ENCODE results near the gene HECA. TPM values are rescaled to one million over a fixed set of nuclear protein-coding genes. Genes with fewer than 3 reads are reported as not detected.

The HECA gene
- total RNA-seq, 4 donors from 2014 or later: 31.9 to 39.3 (median 35.7) TPM

DNA sequence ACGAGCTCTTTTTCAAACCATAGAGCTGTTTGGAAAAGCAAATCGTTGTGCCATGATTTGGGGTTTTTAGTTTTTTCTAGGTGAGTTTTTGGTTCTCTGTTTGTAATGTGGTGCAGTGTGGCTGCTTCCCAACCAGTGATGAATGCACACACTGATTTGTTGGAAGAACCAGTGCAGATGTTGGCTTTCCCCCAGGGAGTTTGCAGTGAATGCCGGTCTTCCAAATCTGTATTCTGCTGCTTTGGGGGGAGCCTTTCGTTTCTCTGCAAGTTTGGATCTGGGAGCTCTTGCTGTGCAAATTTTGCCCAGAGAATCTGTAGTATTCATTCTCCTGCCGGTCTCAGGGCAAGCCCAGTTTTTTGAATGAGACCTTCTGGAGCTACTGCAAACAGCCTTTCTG lies 14.5 kb downstream of the HECA start:
- no peak for DNase-seq (ENCODE audit: low spot score in 2 of 2)
- Histone ChIP-seq H3K9me3 (no peaks in the 10 kb centered on the region), H3K4me3 (no peak overlapping the region), H3K27me3 (no peaks in the 10 kb centered on the region), H3K36me3 (no peaks in the 10 kb centered on the region), H3K4me1 (peaks cover 0 to 82% (median 31%) of the 10 kb centered on the region in 4 donors), H3K27ac (no peak overlapping the region)
- no peak for TF ChIP-seq POLR2A (IDR thresholded peaks at IDR 0.05)
- TF ChIP-seq, protein P1, sequence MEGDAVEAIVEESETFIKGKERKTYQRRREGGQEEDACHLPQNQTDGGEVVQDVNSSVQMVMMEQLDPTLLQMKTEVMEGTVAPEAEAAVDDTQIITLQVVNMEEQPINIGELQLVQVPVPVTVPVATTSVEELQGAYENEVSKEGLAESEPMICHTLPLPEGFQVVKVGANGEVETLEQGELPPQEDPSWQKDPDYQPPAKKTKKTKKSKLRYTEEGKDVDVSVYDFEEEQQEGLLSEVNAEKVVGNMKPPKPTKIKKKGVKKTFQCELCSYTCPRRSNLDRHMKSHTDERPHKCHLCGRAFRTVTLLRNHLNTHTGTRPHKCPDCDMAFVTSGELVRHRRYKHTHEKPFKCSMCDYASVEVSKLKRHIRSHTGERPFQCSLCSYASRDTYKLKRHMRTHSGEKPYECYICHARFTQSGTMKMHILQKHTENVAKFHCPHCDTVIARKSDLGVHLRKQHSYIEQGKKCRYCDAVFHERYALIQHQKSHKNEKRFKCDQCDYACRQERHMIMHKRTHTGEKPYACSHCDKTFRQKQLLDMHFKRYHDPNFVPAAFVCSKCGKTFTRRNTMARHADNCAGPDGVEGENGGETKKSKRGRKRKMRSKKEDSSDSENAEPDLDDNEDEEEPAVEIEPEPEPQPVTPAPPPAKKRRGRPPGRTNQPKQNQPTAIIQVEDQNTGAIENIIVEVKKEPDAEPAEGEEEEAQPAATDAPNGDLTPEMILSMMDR (IDR thresholded peaks at IDR 0.05): no peak
- 40 to 48% methylated on average over 5 of the region's 5 CpGs for WGBS, 2 donors

DNA sequence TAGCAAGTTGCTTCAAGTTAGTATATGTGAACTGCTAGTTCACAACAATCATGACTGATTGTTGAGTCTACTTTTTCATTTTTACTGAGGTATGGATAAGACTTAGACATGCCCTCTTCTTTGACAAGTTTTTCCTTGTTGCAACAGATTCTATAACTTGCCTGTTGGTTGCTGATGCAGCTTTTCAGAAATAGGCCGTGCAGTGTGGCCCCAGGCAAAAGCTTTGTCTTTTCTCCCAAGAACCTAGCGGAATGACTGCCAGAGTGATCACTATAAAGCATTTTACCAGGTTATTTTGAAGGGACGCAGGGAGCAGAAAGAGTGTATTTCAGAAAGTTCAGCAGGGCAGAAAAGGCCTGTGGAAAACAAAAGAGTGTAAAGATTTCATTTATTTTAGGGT lies 16.0 kb downstream of the HECA start:
- no peaks in the 10 kb centered on the region for H3K27me3 ChIP-seq
- WGBS, 2 donors: 83 to 86% methylated on average over 3 of the region's 3 CpGs
- peaks cover 0 to 72% (median 27%) of the 10 kb centered on the region in 4 donors for H3K4me1 ChIP-seq
- TF ChIP-seq EP300 (IDR thresholded peaks at IDR 0.05): no peak
- TF ChIP-seq, protein P1 (IDR thresholded peaks at IDR 0.05): no peak
- no peak for TF ChIP-seq POLR2A (IDR thresholded peaks at IDR 0.05)
- H3K9me3 ChIP-seq: no peaks in the 10 kb centered on the region
- DNase-seq (ENCODE audit: low spot score in 2 of 2): no peak
- H3K4me3 ChIP-seq: no peak overlapping the region
- no peaks in the 10 kb centered on the region for H3K36me3 ChIP-seq
- H3K27ac ChIP-seq: no peak overlapping the region

DNA sequence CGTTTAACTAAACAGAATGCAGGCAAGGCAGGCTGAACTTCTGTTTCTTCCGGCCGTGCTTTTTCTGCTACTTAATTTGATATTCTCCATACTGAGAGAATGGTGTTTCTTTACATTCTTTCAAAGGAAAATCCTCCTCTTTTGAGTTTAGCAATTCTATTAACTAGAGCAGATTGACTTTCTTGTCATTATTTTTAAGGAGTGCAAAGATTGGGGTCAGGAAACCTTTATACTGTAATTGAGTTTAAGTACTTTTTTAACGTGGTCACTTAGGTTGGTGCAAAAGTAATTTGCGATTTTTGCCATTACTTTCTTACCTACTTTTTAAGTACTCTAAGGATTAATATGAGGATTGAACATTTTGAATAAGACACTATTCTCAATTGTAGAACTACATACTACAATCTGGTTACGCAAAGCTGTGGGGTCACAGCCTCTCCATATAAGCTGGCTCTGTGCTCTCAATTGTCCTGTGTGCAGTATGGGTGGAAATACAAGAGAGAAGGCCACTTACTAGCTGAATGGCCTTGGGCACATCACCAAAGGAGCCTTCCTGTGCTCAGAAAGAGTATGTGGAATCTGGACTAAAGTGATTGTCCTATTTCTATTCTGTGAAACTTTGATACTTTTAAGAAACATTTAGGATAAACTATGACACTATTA lies 16.7 kb downstream of the HECA start:
- Histone ChIP-seq H3K9me3 (no peaks in the 10 kb centered on the region), H3K27me3 (no peaks in the 10 kb centered on the region), H3K4me3 (no peak overlapping the region), H3K4me1 (peaks cover 0 to 77% (median 27%) of the 10 kb centered on the region in 4 donors), H3K36me3 (peaks cover 0 to under 1% (median 0%) of the 10 kb centered on the region in 3 donors), H3K27ac (no peak overlapping the region)
- TF ChIP-seq POLR2A (IDR thresholded peaks at IDR 0.05) (no peak), EP300 (IDR thresholded peaks at IDR 0.05) (no peak)
- TF ChIP-seq, protein P1 (IDR thresholded peaks at IDR 0.05): no peak
- WGBS, 2 donors: 79 to 85% methylated on average over 6 of the region's 6 CpGs
- DNase-seq (ENCODE audit: low spot score in 2 of 2): no peak

DNA sequence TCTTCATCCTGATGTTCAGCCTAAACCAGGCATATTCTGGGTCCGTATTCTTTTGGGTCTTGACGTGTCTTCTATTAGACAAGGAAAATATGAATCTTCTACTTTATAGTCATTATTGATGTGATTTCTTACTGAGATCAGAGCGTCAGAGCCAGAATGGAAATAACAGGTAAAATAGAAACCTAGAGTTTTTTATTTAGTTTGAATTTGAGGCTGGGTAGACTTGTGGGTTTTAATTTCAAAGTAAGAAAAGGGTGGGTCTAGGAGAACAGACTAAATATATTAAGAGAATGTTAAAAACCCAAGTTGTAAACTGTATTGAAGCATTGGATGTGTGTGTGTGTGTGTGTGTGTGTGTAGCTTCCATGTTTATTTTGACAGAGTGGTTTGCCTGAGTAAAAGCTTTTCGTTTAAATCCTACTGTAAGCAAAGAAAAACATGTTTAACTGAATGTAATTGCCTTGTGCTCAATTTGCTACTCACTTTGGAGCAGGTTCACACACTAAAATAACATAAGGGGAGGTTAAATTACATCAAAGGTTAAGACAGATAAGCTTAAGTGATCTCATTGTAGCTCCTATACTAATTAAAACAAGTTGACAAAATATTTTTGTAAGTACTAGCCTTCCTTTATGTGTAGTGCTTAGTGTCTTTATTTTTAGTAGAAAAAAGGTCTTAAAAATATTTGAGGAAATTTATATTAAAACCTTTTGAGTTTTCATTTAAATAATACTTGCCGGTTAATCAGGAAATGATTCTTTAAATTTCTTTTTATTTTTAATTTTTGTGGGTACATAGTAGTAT lies 17.4 kb downstream of the HECA start:
- no peak overlapping the region for H3K27ac ChIP-seq
- H3K4me3 ChIP-seq: no peak overlapping the region
- H3K4me1 ChIP-seq: peaks cover 0 to 84% (median 26%) of the 10 kb centered on the region in 4 donors
- H3K27me3 ChIP-seq: no peaks in the 10 kb centered on the region
- H3K36me3 ChIP-seq: peaks cover 0 to 3% (median 0%) of the 10 kb centered on the region in 3 donors
- TF ChIP-seq, protein P1 (IDR thresholded peaks at IDR 0.05): no peak
- no peak for TF ChIP-seq EP300 (IDR thresholded peaks at IDR 0.05)
- TF ChIP-seq POLR2A (IDR thresholded peaks at IDR 0.05): no peak
- DNase-seq (ENCODE audit: low spot score in 2 of 2): no peak
- no peaks in the 10 kb centered on the region for H3K9me3 ChIP-seq
- WGBS, 2 donors: 61 to 77% methylated on average over 5 of the region's 5 CpGs

DNA sequence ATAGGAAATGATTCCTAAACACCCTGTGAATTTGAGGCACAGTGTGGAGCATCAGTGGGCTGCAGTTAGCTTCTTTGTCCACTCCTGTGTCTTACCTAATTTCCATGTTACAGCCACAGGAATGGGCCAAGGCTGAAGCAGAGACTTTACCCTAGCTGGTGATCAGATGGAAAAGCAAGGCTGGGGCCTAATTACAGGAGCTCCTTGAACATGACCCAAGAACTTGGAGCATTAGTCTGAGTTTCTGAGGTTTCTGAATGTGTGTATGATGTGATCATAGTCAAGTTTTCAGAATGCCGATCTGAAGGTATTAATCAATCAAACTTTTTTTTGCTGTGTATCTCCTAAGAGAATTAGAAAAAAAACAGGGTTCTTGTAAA lies 18.0 kb downstream of the HECA start:
- peaks cover 0 to 3% (median 0%) of the 10 kb centered on the region in 3 donors for H3K36me3 ChIP-seq
- H3K9me3 ChIP-seq: no peaks in the 10 kb centered on the region
- H3K4me1 ChIP-seq: peaks cover 0 to 78% (median 26%) of the 10 kb centered on the region in 4 donors
- TF ChIP-seq POLR2A (IDR thresholded peaks at IDR 0.05): no peak
- TF ChIP-seq EP300 (IDR thresholded peaks at IDR 0.05): no peak
- TF ChIP-seq, protein P1 (IDR thresholded peaks at IDR 0.05): no peak
- 76 to 79% methylated on average over 1 of the region's 1 CpG for WGBS, 2 donors
- H3K27ac ChIP-seq: no peak overlapping the region
- DNase-seq (ENCODE audit: low spot score in 2 of 2): no peak
- H3K4me3 ChIP-seq: no peak overlapping the region
- H3K27me3 ChIP-seq: no peaks in the 10 kb centered on the region
